DOHH2 (cell line): ENCODE data around the gene GLYR1.

Experiments
- EZH2phosphoT487 ChIP-seq: fragments of 200-600 bp; sonication (generic); IDR thresholded peaks from 2 replicates; pipeline ENCODE4 v1.6.1; 2017; ENCODE audit warnings: borderline replicate concordance, mild to moderate bottlenecking, antibody characterized with exemption, low read length, moderate library complexity, mixed read lengths
- TF ChIP-seq, protein P1 (sequence below): fragments of 200-600 bp; sonication (generic); IDR thresholded peaks from one replicate; pipeline ENCODE4 v1.5.1; 2014; ENCODE audit warnings: antibody characterized with exemption, mild to moderate bottlenecking, low read depth, low read length; ENCODE audit not compliant: poor library complexity, severe bottlenecking

DNA sequence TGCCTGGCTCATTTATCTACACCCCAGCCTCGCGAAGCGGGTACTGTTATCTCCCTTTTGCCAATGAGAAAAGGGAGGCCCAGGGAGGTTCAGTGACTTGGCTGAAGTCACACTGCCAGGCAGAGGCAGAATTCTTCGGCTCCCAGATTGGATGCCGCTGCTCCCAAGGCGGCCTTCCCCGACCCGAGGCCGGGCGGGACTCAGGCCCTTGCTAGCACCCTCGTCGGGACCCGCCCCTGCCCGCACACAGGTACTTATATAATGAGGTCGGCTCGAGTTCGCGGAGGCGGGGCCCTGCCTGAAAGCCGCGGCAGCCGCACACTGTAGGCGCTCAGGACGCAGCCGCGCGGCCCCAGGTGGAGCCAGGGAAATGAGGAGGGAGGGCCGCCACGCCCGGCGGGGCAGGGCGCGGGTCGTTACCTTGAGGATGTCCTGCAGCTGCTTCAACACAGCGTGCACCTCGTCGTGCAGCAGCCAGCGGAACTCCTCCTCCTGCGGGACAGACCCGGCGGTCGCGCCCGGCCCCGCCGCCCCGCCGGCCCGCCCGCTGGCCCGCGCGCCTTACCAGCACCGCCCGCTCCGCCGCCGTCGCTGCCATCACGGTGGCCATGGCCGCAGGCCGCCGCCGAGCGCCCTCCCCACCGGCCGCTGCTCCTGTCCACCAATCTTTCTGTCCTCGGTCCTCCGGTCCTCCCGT is 45.0 kb downstream of the GLYR1 start, which contains the start of gene ROGDI:
- TF ChIP-seq, protein P1, sequence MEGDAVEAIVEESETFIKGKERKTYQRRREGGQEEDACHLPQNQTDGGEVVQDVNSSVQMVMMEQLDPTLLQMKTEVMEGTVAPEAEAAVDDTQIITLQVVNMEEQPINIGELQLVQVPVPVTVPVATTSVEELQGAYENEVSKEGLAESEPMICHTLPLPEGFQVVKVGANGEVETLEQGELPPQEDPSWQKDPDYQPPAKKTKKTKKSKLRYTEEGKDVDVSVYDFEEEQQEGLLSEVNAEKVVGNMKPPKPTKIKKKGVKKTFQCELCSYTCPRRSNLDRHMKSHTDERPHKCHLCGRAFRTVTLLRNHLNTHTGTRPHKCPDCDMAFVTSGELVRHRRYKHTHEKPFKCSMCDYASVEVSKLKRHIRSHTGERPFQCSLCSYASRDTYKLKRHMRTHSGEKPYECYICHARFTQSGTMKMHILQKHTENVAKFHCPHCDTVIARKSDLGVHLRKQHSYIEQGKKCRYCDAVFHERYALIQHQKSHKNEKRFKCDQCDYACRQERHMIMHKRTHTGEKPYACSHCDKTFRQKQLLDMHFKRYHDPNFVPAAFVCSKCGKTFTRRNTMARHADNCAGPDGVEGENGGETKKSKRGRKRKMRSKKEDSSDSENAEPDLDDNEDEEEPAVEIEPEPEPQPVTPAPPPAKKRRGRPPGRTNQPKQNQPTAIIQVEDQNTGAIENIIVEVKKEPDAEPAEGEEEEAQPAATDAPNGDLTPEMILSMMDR = no peak
- TF ChIP-seq EZH2phosphoT487 = no peak
